Right ventricle myocardium inferior (tissue), 1 donor: ENCODE measurements around the gene MC5R. TPM values are rescaled to one million over a fixed set of nuclear protein-coding genes. Genes with fewer than 3 reads are reported as not detected.
"Not testable (repeated sequence)": the region's sequence is repeated elsewhere in the genome, so short reads cannot be mapped to it uniquely, and the experiment has no call there.

Experiments
- ATAC-seq: fragments of 200-7000 bp; cut with Tn5 transposase; one replicate; pipeline ENCODE4 v1.9.1; 2020; ENCODE audit warnings: mild to moderate bottlenecking, moderate library complexity
- DNase-seq: peaks from one replicate; pipeline ENCODE4 v3.0.0; 2021; ENCODE audit errors: missing footprints
- intact Hi-C: fragments of 100-400 bp; cut with DNase I; formaldehyde crosslinking; loops from one replicate; pipeline ENCODE4 v1.11.0; 2022
- total RNA-seq: library from RNA; stranded (reverse); fragmentation: NEBNext Ultra II Directional; extraction: Animal tissue kit (Norgen Biotek cat#: 25700); gene quantifications from one replicate; pipeline ENCODE4 v1.2.1, GENCODE V29; 2021
- donor health status: DM: no; HTN: yes; CAD: no; lungs with severe emphysema.

The MC5R gene
- total RNA-seq, 1 donor from 2014 or later, result not detected

- DNase-seq (no peak), ATAC-seq (no peak)
- intact Hi-C loops, result no loop called here
Observed at GRCh38 chr18:13834496-13835015, 10.6 kb downstream of the MC5R start.

- DNase-seq (no peak), ATAC-seq (no peak)
- intact Hi-C loops, result no loop called here
Observed at GRCh38 chr18:13835202-13835601, 11.3 kb downstream of the MC5R start.

DNA sequence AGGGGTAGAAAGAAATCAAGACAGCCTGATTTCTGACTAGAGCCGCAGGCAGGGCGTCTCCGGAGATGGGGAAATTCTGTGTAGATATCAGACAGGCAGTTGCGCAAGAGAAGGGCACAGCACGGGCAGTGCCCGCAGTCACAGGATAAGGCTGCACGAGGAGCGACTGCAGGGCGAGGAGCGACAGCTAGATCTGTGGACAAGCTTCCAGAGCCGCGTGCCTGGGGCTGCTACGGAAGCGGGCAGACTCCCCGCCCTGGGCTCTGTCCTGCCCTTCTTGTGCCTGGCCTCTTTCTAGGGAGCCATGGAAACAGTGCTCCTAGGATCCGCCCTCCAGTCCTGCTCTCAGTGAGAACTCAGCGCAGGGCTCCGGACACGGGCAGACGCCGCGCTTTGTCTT, 12.6 kb downstream of the MC5R start:
- DNase-seq (no peak), ATAC-seq (no peak)
- intact Hi-C loops, result no loop called here

DNA sequence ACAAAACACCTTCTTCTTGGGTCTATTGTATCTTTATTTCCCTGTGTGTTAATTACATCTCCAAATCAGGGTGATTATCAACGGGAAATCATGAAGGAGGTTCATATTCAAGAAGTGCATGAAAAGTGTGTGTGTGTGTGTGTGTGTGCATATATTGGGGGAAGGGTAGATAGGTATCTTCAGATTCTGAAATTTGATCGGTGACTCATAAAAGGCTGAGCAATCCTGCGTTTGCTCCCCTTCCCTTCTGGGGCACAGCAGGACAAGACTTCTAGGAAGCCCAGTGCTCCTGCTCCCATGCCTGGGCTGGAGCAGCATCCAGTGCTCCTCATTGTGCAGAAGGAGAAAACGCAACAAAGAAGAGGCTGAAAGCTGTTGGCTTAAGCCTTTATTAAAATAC, 25.8 kb downstream of the MC5R start:
- ATAC-seq (no peak), DNase-seq (no peak)
- intact Hi-C loops, result no loop called here

DNA sequence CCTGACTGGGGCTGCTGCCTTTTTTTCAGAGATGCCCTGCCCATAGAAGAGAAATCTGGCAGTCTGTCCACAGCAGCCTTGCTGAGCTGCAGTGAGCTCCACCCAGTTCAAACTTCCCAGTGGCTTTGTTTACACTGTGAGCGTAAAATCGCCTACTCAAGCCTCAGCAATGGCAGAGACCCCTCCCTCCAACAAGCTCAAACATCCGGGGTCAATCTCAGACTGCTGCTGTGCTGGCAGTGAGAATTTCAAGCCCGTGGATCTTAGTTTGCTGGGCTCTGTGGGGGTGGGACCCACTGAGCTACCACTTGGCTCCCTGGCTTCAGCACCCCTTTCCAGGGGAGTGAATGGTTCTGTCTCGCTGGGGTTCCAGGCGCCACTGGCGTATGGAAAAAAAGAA, 38.9 kb downstream of the MC5R start:
- intact Hi-C loops, DNase-seq, ATAC-seq: not testable (repeated sequence)

DNA sequence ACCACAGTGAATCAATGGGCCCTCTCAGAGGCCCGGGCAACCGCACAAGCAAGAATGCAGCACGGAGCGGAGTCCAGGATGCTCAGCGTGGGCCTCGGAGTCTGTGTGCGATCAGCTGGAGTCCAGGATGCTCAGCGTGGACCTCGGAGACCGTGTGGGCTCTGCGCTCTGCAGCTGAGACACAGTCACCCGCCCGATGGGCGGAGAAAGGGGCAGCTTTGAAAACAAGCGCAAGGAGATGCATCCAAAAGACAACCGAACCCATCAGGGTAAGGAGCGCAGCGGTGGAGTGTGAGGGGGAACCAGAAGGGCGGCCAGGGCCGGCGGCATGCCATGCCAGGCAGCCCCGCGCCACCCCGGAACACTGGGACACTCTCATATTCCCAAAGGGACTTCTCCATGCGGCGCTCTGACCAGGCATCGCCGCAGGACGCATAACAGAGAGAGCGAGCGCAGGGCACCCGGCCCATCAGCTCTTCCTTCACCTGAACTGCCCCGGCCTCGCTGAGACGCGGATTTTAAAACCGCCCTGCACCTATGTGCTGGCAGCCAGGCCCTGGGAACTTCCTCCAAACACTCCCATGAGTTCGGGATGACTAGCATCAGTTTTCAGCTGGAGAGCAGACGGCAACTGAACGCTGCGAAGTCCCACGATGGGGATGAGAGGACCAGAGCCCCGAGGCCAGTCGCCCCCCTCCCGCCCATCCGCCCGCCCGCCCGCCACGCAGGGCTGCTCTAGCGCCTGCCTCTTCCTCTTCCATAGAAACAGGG, 44.7 kb downstream of the MC5R start:
- ATAC-seq, result no peak
- intact Hi-C loops, result no loop called here
- no peak for DNase-seq

DNA sequence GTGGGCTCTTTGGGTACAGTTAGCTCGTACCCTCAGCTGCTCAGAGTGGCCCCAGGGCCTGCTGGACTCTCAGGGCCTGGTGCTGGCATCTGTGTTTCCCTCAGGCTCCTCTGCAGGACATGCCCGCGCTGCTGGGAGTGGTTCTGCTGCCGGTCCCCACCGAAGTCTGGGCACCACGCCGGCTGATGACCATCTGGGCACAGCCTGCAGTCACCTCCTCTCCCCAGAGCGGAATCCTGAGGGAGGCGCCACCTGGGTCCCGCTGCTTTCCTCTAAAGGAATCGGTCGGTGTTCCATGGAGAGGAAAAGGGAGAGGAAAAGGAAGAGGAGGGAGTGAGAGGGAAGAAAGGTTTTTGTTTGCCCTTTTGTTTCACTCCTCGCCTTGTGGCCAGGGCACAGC, 47.8 kb downstream of the MC5R start:
- intact Hi-C loops, result no loop called here
- DNase-seq (no peak), ATAC-seq (no peak)

- ATAC-seq, result no peak
- no peak for DNase-seq
- intact Hi-C loops, result no loop called here
Observed at GRCh38 chr18:13872373-13872772, 48.4 kb downstream of the MC5R start.

DNA sequence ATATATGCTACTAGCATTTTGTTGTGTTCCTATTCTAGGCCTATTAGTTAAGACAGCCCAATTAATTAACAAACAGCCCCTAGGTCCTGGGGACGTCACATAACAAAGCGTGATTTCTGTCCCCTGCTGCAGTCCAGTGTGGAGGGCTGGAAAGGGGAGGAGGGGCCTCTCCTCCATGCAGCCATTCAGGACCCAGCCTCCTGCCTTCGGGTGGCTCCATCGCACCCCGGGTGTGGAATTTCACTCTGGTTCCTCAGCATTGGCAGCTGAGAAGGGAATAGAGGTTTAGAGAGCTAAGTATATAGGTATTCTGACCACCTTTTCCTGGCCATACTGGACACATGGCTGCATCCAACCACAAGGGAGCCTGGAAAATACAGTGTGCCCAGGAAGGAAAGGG, 49.0 kb downstream of the MC5R start:
- intact Hi-C loops, result no loop called here
- ATAC-seq (no peak), DNase-seq (no peak)

DNA sequence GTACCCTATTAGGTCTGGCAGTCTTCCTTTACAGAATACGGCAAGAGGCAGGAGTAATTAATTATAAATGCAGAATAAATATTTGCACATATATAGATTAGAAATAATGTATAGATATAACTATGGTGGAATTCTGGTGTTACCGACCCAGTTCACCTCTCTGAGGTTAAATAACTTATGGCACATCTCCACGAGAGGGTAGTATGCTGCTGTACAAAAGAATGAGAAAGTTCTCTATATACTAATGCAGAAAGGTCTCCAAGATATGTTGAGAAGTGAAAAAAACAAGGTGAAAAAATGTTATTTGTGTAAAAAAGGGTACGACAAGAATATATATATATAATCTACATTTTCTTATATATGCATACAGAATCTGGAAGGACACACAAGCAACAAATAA, 50.6 kb downstream of the MC5R start:
- ATAC-seq (no peak), DNase-seq (no peak)
- intact Hi-C loops, result no loop called here

Other genes with a start within 250 kb of the MC5R start
- 58.1 TPM for gene FAM210A, start 97.6 kb upstream of the MC5R start, total RNA-seq
- gene RNMT, start 97.5 kb upstream of the MC5R start, total RNA-seq, result 22.2 TPM
- not detected for gene MC2R, start 91.4 kb downstream of the MC5R start, total RNA-seq